Neural progenitor cell (in vitro differentiated cells): Measurements from ENCODE around the gene CD200R1. TPM values are rescaled to one million over a fixed set of nuclear protein-coding genes. Genes with fewer than 3 reads are reported as not detected.

Experiments used
- DNase-seq: peaks from one replicate; pipeline ENCODE4 v3.0.0-alpha.2; 2016; ENCODE audit warnings: low spot score
- H2AFZ ChIP-seq: fragments of 200-600 bp; sonication (generic); replicated peaks from 2 replicates; pipeline ENCODE4 v1.6.1; 2016; ENCODE audit warnings: antibody characterized with exemption
- H3F3A ChIP-seq: fragments of 200-600 bp; sonication (generic); 2 replicates; pipeline ENCODE4 v1.6.1; 2016; ENCODE audit warnings: antibody characterized with exemption, low read depth
- H3K27ac ChIP-seq: fragments of 200-600 bp; sonication (generic); 2 replicates; pipeline ENCODE4 v1.5.1; 2016; ENCODE audit warnings: mild to moderate bottlenecking
- H3K27me3 ChIP-seq: fragments of 200-600 bp; sonication (generic); 2 replicates; pipeline ENCODE4 v1.6.1; 2016; ENCODE audit warnings: mild to moderate bottlenecking, moderate library complexity
- H3K36me3 ChIP-seq: fragments of 200-600 bp; sonication (generic); 2 replicates; pipeline ENCODE4 v1.5.1; 2016
- H3K4me1 ChIP-seq: fragments of 200-600 bp; sonication (generic); 2 replicates; pipeline ENCODE4 v1.6.1; 2016; ENCODE audit warnings: mixed run types
- H3K4me2 ChIP-seq: fragments of 200-600 bp; sonication (generic); 2 replicates; pipeline ENCODE4 v1.6.1; 2016
- H3K4me3 ChIP-seq: fragments of 200-600 bp; sonication (generic); 2 replicates; pipeline ENCODE4 v1.5.1; 2016
- H3K79me2 ChIP-seq: fragments of 200-600 bp; sonication (generic); 2 replicates; pipeline ENCODE4 v1.6.1; 2016; ENCODE audit warnings: low read depth
- H3K9ac ChIP-seq: fragments of 200-600 bp; sonication (generic); 2 replicates; pipeline ENCODE4 v1.6.1; 2016
- H3K9me3 ChIP-seq: fragments of 200-600 bp; sonication (generic); 2 replicates; pipeline ENCODE4 v1.5.1; 2016; ENCODE audit warnings: low read depth
- H4K20me1 ChIP-seq: fragments of 200-600 bp; sonication (generic); 2 replicates; pipeline ENCODE4 v1.6.1; 2016; ENCODE audit warnings: low read depth
- H3K27ac Mint-ChIP-seq: 3 replicates; pipeline ENCODE4 v1.8.0; 2021; ENCODE audit warnings: mixed read lengths
- H3K27me3 Mint-ChIP-seq: 2 replicates; pipeline ENCODE4 v1.8.0; 2022; ENCODE audit warnings: low read depth, mild to moderate bottlenecking, inconsistent platforms, moderate library complexity, mixed read lengths; ENCODE audit not compliant: insufficient read depth
- H3K36me3 Mint-ChIP-seq: 3 replicates; pipeline ENCODE4 v1.8.0; 2021; ENCODE audit warnings: mixed read lengths
- H3K4me1 Mint-ChIP-seq: 3 replicates; pipeline ENCODE4 v1.8.0; 2021; ENCODE audit warnings: mixed read lengths
- H3K4me3 Mint-ChIP-seq: 3 replicates; pipeline ENCODE4 v1.8.0; 2021; ENCODE audit warnings: mild to moderate bottlenecking, moderate library complexity, mixed read lengths
- H3K9me3 Mint-ChIP-seq: 3 replicates; pipeline ENCODE4 v1.8.0; 2020; ENCODE audit warnings: mixed read lengths
- EZH2 ChIP-seq: fragments of 200-600 bp; sonication (generic); IDR thresholded peaks from 2 replicates; pipeline ENCODE4 v1.6.1; 2017; ENCODE audit warnings: antibody characterized with exemption, mild to moderate bottlenecking, moderate library complexity
- EZH2phosphoT487 ChIP-seq: fragments of 200-600 bp; sonication (generic); IDR thresholded peaks from 2 replicates; pipeline ENCODE4 v1.6.1; 2017; ENCODE audit warnings: antibody characterized with exemption
- total RNA-seq: library from RNA; depleted of rRNA; stranded (reverse); fragments of >200 nt; gene quantifications from 2 replicates; pipeline ENCODE4 v1.2.3, GENCODE V29; 2015; ENCODE audit warnings: low replicate concordance
- TF ChIP-seq, protein P1 (sequence below): fragments of 200-600 bp; sonication (generic); IDR thresholded peaks from 2 replicates; pipeline ENCODE4 v1.5.1; 2017; ENCODE audit warnings: antibody characterized with exemption, mild to moderate bottlenecking

Gene CD200R1, protein sequence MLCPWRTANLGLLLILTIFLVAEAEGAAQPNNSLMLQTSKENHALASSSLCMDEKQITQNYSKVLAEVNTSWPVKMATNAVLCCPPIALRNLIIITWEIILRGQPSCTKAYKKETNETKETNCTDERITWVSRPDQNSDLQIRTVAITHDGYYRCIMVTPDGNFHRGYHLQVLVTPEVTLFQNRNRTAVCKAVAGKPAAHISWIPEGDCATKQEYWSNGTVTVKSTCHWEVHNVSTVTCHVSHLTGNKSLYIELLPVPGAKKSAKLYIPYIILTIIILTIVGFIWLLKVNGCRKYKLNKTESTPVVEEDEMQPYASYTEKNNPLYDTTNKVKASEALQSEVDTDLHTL
- not detected in 2 replicates for total RNA-seq

DNA sequence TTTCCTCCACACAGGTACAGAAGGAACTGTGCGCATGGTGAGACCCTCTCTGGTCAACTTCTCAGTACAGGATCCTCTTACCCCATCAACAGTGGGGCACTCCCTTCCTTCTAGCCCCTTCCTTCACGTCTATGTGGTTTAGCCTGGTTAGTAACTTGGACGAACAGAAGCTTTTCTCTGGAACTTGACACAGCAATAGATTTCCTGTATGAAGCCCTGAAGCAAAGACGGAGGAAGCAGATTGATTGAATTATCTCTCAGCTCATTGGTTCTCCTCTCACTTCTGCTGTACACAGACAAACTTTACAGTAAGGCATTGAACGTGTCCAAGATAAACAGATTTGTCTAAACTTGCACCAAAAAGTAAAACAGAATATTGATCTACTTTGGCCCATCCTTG, at the start of gene CD200R1:
CD200R1 (minus strand) TSS at position 210 of the 400 bp plus-strand sequence. CDS start 246 bp downstream, outside the sequence.
- Histone ChIP-seq H3K4me1 (no peaks in the 10 kb centered on the region), H3K36me3 (no peaks in the 10 kb centered on the region), H3F3A (peaks cover 4% of the 10 kb centered on the region), H4K20me1 (no peaks in the 10 kb centered on the region), H3K4me3 (no peak within 1 kb of the TSS), H3K27ac (no peak within 1 kb of the TSS), H2AFZ (no peak within 1 kb of the TSS), H3K9me3 (no peaks in the 10 kb centered on the region), H3K27me3 (no peaks in the 10 kb centered on the region), H3K79me2 (no peaks in the 10 kb centered on the region), H3K4me2 (no peak within 1 kb of the TSS), H3K9ac (no peak within 1 kb of the TSS)
- peaks cover 6% of the 10 kb centered on the region for H3K27me3 Mint-ChIP-seq
- H3K27ac Mint-ChIP-seq: no peak within 1 kb of the TSS
- no peaks in the 10 kb centered on the region for H3K9me3 Mint-ChIP-seq
- DNase-seq: no peak
- TF ChIP-seq EZH2phosphoT487 (no peak), EZH2 (no peak)
- TF ChIP-seq, protein P1, sequence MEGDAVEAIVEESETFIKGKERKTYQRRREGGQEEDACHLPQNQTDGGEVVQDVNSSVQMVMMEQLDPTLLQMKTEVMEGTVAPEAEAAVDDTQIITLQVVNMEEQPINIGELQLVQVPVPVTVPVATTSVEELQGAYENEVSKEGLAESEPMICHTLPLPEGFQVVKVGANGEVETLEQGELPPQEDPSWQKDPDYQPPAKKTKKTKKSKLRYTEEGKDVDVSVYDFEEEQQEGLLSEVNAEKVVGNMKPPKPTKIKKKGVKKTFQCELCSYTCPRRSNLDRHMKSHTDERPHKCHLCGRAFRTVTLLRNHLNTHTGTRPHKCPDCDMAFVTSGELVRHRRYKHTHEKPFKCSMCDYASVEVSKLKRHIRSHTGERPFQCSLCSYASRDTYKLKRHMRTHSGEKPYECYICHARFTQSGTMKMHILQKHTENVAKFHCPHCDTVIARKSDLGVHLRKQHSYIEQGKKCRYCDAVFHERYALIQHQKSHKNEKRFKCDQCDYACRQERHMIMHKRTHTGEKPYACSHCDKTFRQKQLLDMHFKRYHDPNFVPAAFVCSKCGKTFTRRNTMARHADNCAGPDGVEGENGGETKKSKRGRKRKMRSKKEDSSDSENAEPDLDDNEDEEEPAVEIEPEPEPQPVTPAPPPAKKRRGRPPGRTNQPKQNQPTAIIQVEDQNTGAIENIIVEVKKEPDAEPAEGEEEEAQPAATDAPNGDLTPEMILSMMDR: no peak
- H3K4me3 Mint-ChIP-seq: no peak within 1 kb of the TSS
- H3K36me3 Mint-ChIP-seq: no peaks in the 10 kb centered on the region
- no peaks in the 10 kb centered on the region for H3K4me1 Mint-ChIP-seq

DNA sequence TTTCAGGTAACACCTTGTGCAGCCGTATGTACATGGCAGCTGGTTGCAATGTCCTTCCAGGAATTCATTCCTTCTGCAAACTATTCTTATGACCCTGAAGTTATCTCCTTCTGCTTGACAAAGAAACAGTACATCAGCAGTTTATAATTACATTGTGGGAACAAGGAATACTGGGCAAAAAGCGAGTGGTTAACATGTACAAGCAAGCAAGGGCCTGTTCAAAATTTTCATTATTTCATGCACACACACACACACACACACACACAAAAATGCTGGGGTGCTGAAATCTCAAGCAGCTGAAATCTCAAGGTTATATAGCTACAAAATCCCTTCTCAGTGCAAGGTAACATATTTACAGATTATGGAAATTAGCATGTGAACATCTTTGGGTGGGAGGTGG, 46.6 kb upstream of the CD200R1 start:
- Histone ChIP-seq H3K9ac (no peak overlapping the region), H3K36me3 (no peaks in the 10 kb centered on the region), H3K9me3 (no peaks in the 10 kb centered on the region), H3K4me3 (no peak overlapping the region), H3F3A (peaks cover 15% of the 10 kb centered on the region), H3K4me1 (peaks cover 9% of the 10 kb centered on the region), H3K4me2 (no peak overlapping the region), H4K20me1 (peaks cover 13% of the 10 kb centered on the region), H2AFZ (no peak overlapping the region), H3K79me2 (peaks cover 30% of the 10 kb centered on the region), H3K27me3 (no peaks in the 10 kb centered on the region), H3K27ac (no peak overlapping the region)
- TF ChIP-seq, protein P1: no peak
- no peak for TF ChIP-seq EZH2
- TF ChIP-seq EZH2phosphoT487: no peak
- Mint-ChIP-seq H3K27ac (no peak overlapping the region), H3K4me3 (no peak overlapping the region), H3K27me3 (no peaks in the 10 kb centered on the region), H3K4me1 (peaks cover 25% of the 10 kb centered on the region), H3K36me3 (peaks cover 2% of the 10 kb centered on the region), H3K9me3 (peaks cover 2% of the 10 kb centered on the region)
- no peak for DNase-seq

DNA sequence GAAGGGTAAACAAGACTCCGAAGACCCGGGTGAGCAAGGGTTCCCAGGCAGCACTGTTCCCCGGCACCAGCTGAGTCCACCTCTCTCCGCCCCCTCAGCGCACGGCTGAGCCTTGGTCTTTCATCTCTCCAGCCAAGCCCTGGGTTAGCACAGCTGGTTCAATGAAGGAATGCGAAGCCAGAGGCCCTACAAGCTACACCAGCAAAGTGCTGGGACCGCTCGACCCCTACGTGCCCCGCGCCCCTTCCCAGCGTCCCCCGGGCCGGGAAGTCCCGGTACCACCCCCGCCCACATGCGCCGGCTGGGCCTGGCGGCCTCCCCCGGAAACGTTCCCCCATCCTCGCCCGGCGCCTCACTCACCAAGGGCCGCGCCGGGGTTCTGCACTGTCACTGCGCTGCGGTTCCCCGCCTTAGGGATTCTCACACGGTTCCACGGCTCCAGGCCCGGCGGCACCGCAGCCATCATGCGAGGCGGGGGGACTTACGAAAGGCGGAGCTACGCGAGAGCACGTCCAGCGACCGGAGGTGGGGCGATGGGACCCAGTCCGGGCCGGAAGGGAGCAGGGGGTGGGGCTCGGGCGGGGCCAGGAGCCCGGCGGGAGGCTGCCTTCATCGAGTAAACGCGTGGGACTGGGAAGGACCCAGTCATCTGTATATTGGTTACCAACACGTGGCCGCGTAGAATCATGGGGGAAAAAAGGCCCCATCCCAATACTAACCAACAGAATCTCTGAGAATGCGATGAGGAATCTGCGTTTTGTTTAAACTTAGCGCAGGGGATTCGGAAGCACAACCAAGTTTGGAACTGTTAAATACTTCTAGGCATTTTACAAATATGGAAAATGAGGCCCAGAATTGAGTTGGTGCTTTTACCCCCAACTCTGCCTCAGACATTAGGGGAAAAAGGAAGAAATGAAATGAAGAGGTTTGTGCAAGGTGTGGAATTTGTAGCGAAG, 44.6 kb upstream of the CD200R1 start:
- Mint-ChIP-seq H3K27ac (peak overlapping the region; percentile 86), H3K4me1 (peaks cover 25% of the 10 kb centered on the region), H3K27me3 (no peaks in the 10 kb centered on the region), H3K36me3 (peaks cover 10% of the 10 kb centered on the region), H3K4me3 (peak overlapping the region; percentile 96), H3K9me3 (peaks cover 2% of the 10 kb centered on the region)
- H3K9me3 ChIP-seq: no peaks in the 10 kb centered on the region
- peaks cover 9% of the 10 kb centered on the region for H3K4me1 ChIP-seq
- H3K4me2 ChIP-seq: peak overlapping the region; percentile 93
- peak overlapping the region; percentile 89 for H3K4me3 ChIP-seq
- H3K79me2 ChIP-seq: peaks cover 50% of the 10 kb centered on the region
- peak overlapping the region; percentile 81 for H3K9ac ChIP-seq
- H3K27me3 ChIP-seq: no peaks in the 10 kb centered on the region
- H4K20me1 ChIP-seq: peaks cover 13% of the 10 kb centered on the region
- H3K27ac ChIP-seq: peak overlapping the region; percentile 87
- H2AFZ ChIP-seq: peak overlapping the region; percentile 92
- TF ChIP-seq EZH2 (peak; percentile 35), EZH2phosphoT487 (no peak)
- peaks cover 7% of the 10 kb centered on the region for H3K36me3 ChIP-seq
- DNase-seq: peak; percentile 93
- H3F3A ChIP-seq: peaks cover 15% of the 10 kb centered on the region
